MM.1S (cell line): ENCODE measurements around the gene DDX25.

Source experiments
- DNase-seq: peaks from one replicate; pipeline ENCODE4 v3.0.0-alpha.2; 2015
- H2AFZ ChIP-seq: fragments of 300-600 bp; sonication (generic); 2 replicates; pipeline ENCODE4 v1.6.0; 2016; ENCODE audit warnings: antibody characterized with exemption, low read length
- H3F3A ChIP-seq: fragments of 300-600 bp; sonication (generic); 2 replicates; pipeline ENCODE4 v1.6.1; 2016; ENCODE audit warnings: mild to moderate bottlenecking, antibody characterized with exemption, low read length, moderate library complexity, mixed read lengths; ENCODE audit not compliant: insufficient read depth
- H3K27ac ChIP-seq: fragments of 300-600 bp; sonication (generic); 2 replicates; pipeline ENCODE4 v1.5.1; 2016; ENCODE audit warnings: mild to moderate bottlenecking, low read length
- H3K27me3 ChIP-seq: fragments of 300-600 bp; sonication (generic); replicated peaks from 2 replicates; pipeline ENCODE4 v1.6.0; 2016; ENCODE audit warnings: low read length; ENCODE audit not compliant: insufficient read depth
- H3K36me3 ChIP-seq: fragments of 300-600 bp; sonication (generic); replicated peaks from 2 replicates; pipeline ENCODE4 v1.6.1; 2016; ENCODE audit warnings: mild to moderate bottlenecking, low read length, mixed read lengths; ENCODE audit not compliant: insufficient read depth
- H3K4me1 ChIP-seq: fragments of 300-600 bp; sonication (generic); 2 replicates; pipeline ENCODE4 v1.6.1; 2016; ENCODE audit warnings: low read length, mixed read lengths
- H3K4me2 ChIP-seq: fragments of 300-600 bp; sonication (generic); 2 replicates; pipeline ENCODE4 v1.6.0; 2016; ENCODE audit warnings: low read depth, low read length
- H3K4me3 ChIP-seq: fragments of 300-600 bp; sonication (generic); 2 replicates; pipeline ENCODE4 v1.5.1; 2016; ENCODE audit warnings: low read length, mixed read lengths
- H3K79me2 ChIP-seq: fragments of 300-600 bp; sonication (generic); 2 replicates; pipeline ENCODE4 v1.6.1; 2016; ENCODE audit warnings: mixed run types, low read length, mixed read lengths
- H3K9ac ChIP-seq: fragments of 300-600 bp; sonication (generic); 2 replicates; pipeline ENCODE4 v1.6.1; 2016; ENCODE audit warnings: low read length, mixed read lengths
- H3K9me2 ChIP-seq: fragments of 300-600 bp; sonication (generic); replicated peaks from 2 replicates; pipeline ENCODE4 v1.6.1; 2016; ENCODE audit warnings: mild to moderate bottlenecking, low read length, mixed read lengths; ENCODE audit not compliant: insufficient read depth
- H3K9me3 ChIP-seq: fragments of 300-600 bp; sonication (generic); replicated peaks from 2 replicates; pipeline ENCODE4 v1.6.1; 2016; ENCODE audit warnings: mild to moderate bottlenecking, low read length, mixed read lengths; ENCODE audit not compliant: insufficient read depth
- H4K20me1 ChIP-seq: fragments of 300-600 bp; sonication (generic); 2 replicates; pipeline ENCODE4 v1.6.1; 2016; ENCODE audit warnings: mild to moderate bottlenecking, low read length, moderate library complexity, mixed read lengths; ENCODE audit not compliant: insufficient read depth
- EZH2 ChIP-seq: fragments of 300-600 bp; sonication (generic); optimal IDR thresholded peaks from 2 replicates; pipeline ENCODE3; 2017; ENCODE audit warnings: low read depth, mild to moderate bottlenecking, antibody characterized with exemption, low read length, mixed read lengths
- EZH2phosphoT487 ChIP-seq: fragments of 300-600 bp; sonication (generic); IDR thresholded peaks from 2 replicates; pipeline ENCODE4 v1.6.1; 2018; ENCODE audit warnings: antibody characterized with exemption, low read length
- TF ChIP-seq, protein P1 (sequence below): fragments of 300-600 bp; sonication (generic); IDR thresholded peaks from 2 replicates; pipeline ENCODE4 v1.5.1; 2016; ENCODE audit warnings: antibody characterized with exemption, low read length, mixed read lengths

The DDX25 gene

DNA sequence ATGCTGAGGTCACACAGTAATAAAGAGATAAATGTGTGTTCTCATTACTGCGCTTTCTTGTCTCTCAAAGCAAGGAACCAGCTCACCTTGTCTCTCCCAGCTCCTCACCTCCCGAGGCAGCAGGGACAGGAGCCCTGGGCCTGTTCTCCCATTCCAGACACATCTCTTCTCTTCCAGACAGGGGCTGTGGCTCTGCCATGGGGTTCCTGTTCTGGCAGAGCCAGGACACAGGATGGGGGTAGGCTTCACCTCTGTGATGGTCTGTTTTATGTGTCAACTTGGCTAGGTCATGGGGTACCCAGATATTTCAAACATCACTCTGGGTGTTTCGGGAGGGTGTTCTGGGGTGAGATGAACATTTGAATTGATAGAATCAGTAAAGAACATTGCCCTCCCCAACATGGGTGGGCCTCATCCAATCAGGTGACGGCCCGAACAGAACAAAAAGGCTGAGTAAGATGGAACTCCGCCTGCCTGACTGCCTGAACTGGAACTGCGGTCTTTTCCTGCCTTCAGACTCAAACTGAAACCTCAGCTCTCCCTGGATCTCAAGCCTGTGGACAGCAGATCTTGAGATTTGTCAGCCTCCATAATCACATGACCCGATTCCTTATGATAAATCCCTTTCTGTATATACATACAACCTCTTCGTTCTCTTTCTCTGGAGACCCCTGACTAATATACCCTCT lies 39.5 kb downstream of the DDX25 start:
- Histone ChIP-seq H3K9me3 (no peaks in the 10 kb centered on the region), H3K27ac (no peak overlapping the region), H3K36me3 (no peaks in the 10 kb centered on the region), H3K9ac (no peak overlapping the region), H3K4me2 (no peak overlapping the region), H2AFZ (no peak overlapping the region), H3K9me2 (no peaks in the 10 kb centered on the region), H3K79me2 (no peaks in the 10 kb centered on the region), H4K20me1 (no peaks in the 10 kb centered on the region), H3K4me1 (peaks cover 5% of the 10 kb centered on the region), H3K4me3 (no peak overlapping the region), H3K27me3 (no peaks in the 10 kb centered on the region), H3F3A (no peaks in the 10 kb centered on the region)
- no peak for DNase-seq
- TF ChIP-seq EZH2phosphoT487 (no peak), EZH2 (no peak)
- TF ChIP-seq, protein P1, sequence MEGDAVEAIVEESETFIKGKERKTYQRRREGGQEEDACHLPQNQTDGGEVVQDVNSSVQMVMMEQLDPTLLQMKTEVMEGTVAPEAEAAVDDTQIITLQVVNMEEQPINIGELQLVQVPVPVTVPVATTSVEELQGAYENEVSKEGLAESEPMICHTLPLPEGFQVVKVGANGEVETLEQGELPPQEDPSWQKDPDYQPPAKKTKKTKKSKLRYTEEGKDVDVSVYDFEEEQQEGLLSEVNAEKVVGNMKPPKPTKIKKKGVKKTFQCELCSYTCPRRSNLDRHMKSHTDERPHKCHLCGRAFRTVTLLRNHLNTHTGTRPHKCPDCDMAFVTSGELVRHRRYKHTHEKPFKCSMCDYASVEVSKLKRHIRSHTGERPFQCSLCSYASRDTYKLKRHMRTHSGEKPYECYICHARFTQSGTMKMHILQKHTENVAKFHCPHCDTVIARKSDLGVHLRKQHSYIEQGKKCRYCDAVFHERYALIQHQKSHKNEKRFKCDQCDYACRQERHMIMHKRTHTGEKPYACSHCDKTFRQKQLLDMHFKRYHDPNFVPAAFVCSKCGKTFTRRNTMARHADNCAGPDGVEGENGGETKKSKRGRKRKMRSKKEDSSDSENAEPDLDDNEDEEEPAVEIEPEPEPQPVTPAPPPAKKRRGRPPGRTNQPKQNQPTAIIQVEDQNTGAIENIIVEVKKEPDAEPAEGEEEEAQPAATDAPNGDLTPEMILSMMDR: no peak

DNA sequence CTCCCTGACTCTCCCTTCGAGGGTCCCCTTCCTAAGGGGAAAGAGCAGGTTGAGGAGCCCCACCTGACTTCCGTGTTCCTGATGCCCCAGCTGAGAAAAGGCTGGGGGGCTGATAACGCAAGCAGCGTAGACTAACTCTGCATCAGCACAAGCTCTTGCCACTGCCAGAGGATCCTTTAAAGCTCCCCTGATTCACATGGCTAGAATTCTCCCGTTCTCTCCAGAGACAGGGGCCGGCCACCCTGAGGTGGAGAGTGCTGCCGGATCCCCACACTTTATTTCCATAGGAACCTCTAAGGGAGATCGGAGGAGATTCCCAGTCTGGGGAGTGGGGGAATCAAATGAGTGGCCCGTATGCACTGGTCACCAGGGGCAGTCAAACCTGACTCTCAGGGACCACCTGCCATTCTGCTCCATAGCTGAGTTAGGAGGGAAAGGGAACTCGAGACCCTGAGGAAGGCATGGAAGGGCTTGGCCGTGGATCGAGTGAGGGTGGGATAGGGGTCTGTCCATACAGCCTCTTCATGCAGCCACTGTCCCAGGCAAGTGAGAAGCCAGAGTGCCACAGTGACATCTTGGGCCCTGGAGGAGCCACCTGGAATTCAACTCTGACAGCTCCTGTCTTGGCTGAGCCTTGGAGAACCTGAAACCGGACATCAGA lies 40.2 kb downstream of the DDX25 start:
- no peaks in the 10 kb centered on the region for H3K9me3 ChIP-seq
- no peak overlapping the region for H3K4me3 ChIP-seq
- no peaks in the 10 kb centered on the region for H3K27me3 ChIP-seq
- H4K20me1 ChIP-seq: no peaks in the 10 kb centered on the region
- no peaks in the 10 kb centered on the region for H3F3A ChIP-seq
- H3K4me2 ChIP-seq: no peak overlapping the region
- no peak overlapping the region for H3K27ac ChIP-seq
- TF ChIP-seq EZH2 (no peak), EZH2phosphoT487 (no peak)
- TF ChIP-seq, protein P1: no peak
- no peak for DNase-seq
- peaks cover 5% of the 10 kb centered on the region for H3K4me1 ChIP-seq
- H3K36me3 ChIP-seq: no peaks in the 10 kb centered on the region
- H3K79me2 ChIP-seq: no peaks in the 10 kb centered on the region
- no peak overlapping the region for H3K9ac ChIP-seq
- H3K9me2 ChIP-seq: no peaks in the 10 kb centered on the region
- no peak overlapping the region for H2AFZ ChIP-seq

DNA sequence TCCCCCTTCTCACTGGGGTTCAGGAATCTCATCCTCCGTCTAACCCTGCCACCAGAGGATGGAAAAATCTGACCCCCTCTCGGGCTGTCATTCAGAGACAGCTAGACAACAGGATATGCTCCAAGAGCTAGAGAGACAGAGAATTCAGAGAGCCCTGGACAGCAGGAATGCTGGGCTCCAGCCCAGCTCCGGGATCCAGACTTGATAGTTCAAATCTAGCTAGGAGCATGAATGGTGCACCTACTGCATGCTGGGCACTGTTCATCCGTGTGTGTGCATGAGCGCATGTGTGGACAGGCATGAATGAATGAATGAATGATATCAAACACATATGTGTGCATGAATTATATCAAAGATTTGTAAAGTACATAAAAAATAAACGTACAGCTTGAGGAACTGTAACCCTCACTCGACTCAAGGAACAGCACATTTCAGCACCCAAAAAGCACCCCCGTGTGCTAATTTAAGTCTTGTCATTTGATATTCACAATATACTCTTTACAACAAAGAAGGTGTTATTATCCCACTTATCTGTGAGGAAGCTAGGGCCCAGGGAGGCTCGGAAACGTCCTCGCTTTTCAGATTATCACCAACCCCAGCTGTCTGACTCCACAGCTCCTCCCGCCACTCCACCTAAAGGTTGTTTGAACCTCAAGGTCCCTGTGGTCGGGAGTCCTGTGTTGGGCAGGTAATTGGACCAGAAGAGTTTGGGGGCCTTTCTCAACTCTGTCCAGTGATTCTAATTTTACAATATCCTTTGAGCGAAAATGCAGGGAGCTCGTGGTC lies 40.9 kb downstream of the DDX25 start:
- Histone ChIP-seq H3K9me3 (no peaks in the 10 kb centered on the region), H3K4me1 (peaks cover 5% of the 10 kb centered on the region), H3K4me2 (no peak overlapping the region), H3K4me3 (no peak overlapping the region), H3K27me3 (no peaks in the 10 kb centered on the region), H4K20me1 (no peaks in the 10 kb centered on the region), H3K27ac (no peak overlapping the region), H2AFZ (no peak overlapping the region), H3F3A (no peaks in the 10 kb centered on the region), H3K9me2 (no peaks in the 10 kb centered on the region), H3K36me3 (no peaks in the 10 kb centered on the region), H3K79me2 (no peaks in the 10 kb centered on the region), H3K9ac (no peak overlapping the region)
- TF ChIP-seq EZH2phosphoT487 (no peak), EZH2 (no peak)
- TF ChIP-seq, protein P1: no peak
- DNase-seq: no peak
